DND-41 (cell line): Measurements from ENCODE around the gene TXK.

ENCODE experiments used
- ATAC-seq: fragments of 200-7000 bp; cut with Tn5 transposase; 3 replicates; pipeline ENCODE4 v1.9.1; 2021; ENCODE audit warnings: low read depth; ENCODE audit not compliant: insufficient read depth
- DNase-seq: peaks from one replicate; pipeline ENCODE4 v3.0.0-alpha.2; 2020
- H2AFZ ChIP-seq: 2 replicates; pipeline ENCODE4 v1.6.0; 2012; ENCODE audit warnings: low read depth, low read length
- H3K27ac ChIP-seq: 2 replicates; pipeline ENCODE4 v1.5.1; 2012; ENCODE audit warnings: low read length, inconsistent platforms
- H3K27me3 ChIP-seq: fragments of 200-600 bp; sonication (generic); 2 replicates; pipeline ENCODE4 v1.6.0; 2012; ENCODE audit warnings: low read length, mild to moderate bottlenecking, inconsistent platforms; ENCODE audit not compliant: insufficient read depth, poor library complexity
- H3K36me3 ChIP-seq: 2 replicates; pipeline ENCODE4 v1.5.1; 2012; ENCODE audit warnings: low read length, inconsistent platforms; ENCODE audit not compliant: insufficient read depth
- H3K4me1 ChIP-seq: 2 replicates; pipeline ENCODE4 v1.5.1; 2012; ENCODE audit warnings: mild to moderate bottlenecking, low read length; ENCODE audit not compliant: insufficient read depth
- H3K4me2 ChIP-seq: 2 replicates; pipeline ENCODE4 v1.6.0; 2012; ENCODE audit warnings: mild to moderate bottlenecking, moderate library complexity, low read length, inconsistent platforms; ENCODE audit not compliant: insufficient read depth
- H3K4me3 ChIP-seq, 2 experiments: fragments of 200-600 bp in 1 of 2; shearing (Covaris generic) in 1 of 2; 2 replicates each; pipeline ENCODE4 v1.5.1; 2012 to 2016; ENCODE audit warnings: inconsistent platforms in 2 of 2, low read length in 2 of 2, mild to moderate bottlenecking in 2 of 2, low read depth in 1 of 2, moderate library complexity in 1 of 2
- H3K79me2 ChIP-seq: 2 replicates; pipeline ENCODE4 v1.6.0; 2012; ENCODE audit warnings: low read length, inconsistent platforms; ENCODE audit not compliant: insufficient read depth
- H3K9ac ChIP-seq: 2 replicates; pipeline ENCODE4 v1.6.0; 2012; ENCODE audit warnings: low read depth, mild to moderate bottlenecking, inconsistent platforms, low read length, moderate library complexity
- H3K9me3 ChIP-seq: 2 replicates; pipeline ENCODE4 v1.5.1; 2012; ENCODE audit warnings: low read length, moderate library complexity, mild to moderate bottlenecking, inconsistent platforms; ENCODE audit not compliant: insufficient read depth, severe bottlenecking
- H4K20me1 ChIP-seq: 2 replicates; pipeline ENCODE4 v1.6.0; 2012; ENCODE audit warnings: low read length; ENCODE audit not compliant: insufficient read depth
- EZH2 ChIP-seq: IDR thresholded peaks from 3 replicates; pipeline ENCODE4 v1.6.1; 2012; ENCODE audit warnings: borderline replicate concordance, low read depth, mild to moderate bottlenecking, moderate library complexity, low read length, inconsistent platforms; ENCODE audit not compliant: severe bottlenecking
- TF ChIP-seq, protein P1 (sequence below): IDR thresholded peaks from 2 replicates; pipeline ENCODE4 v1.5.1; 2012; ENCODE audit warnings: borderline replicate concordance, low read length, moderate library complexity, mild to moderate bottlenecking; ENCODE audit not compliant: poor library complexity, severe bottlenecking; ENCODE audit errors: extremely low read depth

Gene TXK

DNA sequence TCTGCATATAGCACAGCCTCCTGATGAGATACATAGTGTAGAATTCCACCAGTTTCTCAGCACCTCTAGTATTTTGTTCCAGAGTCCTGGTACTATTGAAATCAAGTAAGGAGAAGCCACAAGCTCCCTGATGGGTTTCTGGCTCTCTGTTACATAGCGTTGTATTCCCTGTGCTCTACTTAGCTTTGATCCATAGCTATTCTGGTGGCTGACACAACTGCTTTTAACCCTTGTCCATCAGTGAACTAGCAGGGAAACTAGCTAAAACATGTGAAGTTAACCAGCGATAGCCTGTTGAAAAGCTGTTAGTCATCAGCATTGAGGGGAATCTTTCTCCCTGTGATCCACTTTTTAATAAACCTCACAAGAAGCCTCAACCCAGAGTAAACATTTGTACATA is 90.5 kb downstream of the TXK start:
- no peaks in the 10 kb centered on the region for H3K36me3 ChIP-seq
- ATAC-seq (no peak), DNase-seq (no peak)
- no peak overlapping the region for H3K4me3 ChIP-seq
- H2AFZ ChIP-seq: no peak overlapping the region
- H3K27me3 ChIP-seq: peaks cover 12% of the 10 kb centered on the region
- TF ChIP-seq, protein P1, sequence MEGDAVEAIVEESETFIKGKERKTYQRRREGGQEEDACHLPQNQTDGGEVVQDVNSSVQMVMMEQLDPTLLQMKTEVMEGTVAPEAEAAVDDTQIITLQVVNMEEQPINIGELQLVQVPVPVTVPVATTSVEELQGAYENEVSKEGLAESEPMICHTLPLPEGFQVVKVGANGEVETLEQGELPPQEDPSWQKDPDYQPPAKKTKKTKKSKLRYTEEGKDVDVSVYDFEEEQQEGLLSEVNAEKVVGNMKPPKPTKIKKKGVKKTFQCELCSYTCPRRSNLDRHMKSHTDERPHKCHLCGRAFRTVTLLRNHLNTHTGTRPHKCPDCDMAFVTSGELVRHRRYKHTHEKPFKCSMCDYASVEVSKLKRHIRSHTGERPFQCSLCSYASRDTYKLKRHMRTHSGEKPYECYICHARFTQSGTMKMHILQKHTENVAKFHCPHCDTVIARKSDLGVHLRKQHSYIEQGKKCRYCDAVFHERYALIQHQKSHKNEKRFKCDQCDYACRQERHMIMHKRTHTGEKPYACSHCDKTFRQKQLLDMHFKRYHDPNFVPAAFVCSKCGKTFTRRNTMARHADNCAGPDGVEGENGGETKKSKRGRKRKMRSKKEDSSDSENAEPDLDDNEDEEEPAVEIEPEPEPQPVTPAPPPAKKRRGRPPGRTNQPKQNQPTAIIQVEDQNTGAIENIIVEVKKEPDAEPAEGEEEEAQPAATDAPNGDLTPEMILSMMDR: no peak
- TF ChIP-seq EZH2: no peak
- H3K79me2 ChIP-seq: no peaks in the 10 kb centered on the region
- no peak overlapping the region for H3K9ac ChIP-seq
- H3K9me3 ChIP-seq: no peaks in the 10 kb centered on the region
- H4K20me1 ChIP-seq: no peaks in the 10 kb centered on the region
- peaks cover 11% of the 10 kb centered on the region for H3K4me1 ChIP-seq
- no peak overlapping the region for H3K4me2 ChIP-seq
- H3K27ac ChIP-seq: no peak overlapping the region

DNA sequence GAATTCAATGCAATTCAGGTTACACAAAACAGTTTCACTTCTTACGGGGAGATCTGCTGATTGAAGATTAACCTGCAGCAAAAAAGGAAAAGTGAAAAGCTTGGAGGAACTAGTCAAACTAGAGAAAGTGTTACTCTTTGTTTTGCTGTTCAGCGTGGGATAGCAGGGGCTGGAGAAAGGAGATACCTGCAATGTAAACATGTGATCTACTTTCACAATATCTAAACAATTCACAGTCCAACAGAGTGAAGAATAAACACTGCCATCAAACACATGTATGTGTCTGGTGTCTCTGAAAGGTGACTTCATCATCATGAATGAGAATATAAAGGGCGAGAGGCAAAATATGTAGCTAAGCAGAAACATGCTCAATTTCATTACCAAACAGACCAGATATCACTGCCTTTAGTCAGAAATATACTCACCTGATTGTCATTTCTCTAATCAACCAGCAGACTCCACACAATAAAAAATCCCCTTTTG is 91.0 kb downstream of the TXK start:
- Histone ChIP-seq H3K27ac (no peak overlapping the region), H3K4me2 (no peak overlapping the region), H3K9ac (no peak overlapping the region), H3K36me3 (no peaks in the 10 kb centered on the region), H3K9me3 (no peaks in the 10 kb centered on the region), H3K27me3 (peaks cover 12% of the 10 kb centered on the region), H2AFZ (no peak overlapping the region), H4K20me1 (no peaks in the 10 kb centered on the region), H3K4me1 (peaks cover 11% of the 10 kb centered on the region), H3K79me2 (no peaks in the 10 kb centered on the region), H3K4me3 (no peak overlapping the region)
- ATAC-seq: no peak
- TF ChIP-seq, protein P1: no peak
- TF ChIP-seq EZH2: no peak
- DNase-seq: no peak

DNA sequence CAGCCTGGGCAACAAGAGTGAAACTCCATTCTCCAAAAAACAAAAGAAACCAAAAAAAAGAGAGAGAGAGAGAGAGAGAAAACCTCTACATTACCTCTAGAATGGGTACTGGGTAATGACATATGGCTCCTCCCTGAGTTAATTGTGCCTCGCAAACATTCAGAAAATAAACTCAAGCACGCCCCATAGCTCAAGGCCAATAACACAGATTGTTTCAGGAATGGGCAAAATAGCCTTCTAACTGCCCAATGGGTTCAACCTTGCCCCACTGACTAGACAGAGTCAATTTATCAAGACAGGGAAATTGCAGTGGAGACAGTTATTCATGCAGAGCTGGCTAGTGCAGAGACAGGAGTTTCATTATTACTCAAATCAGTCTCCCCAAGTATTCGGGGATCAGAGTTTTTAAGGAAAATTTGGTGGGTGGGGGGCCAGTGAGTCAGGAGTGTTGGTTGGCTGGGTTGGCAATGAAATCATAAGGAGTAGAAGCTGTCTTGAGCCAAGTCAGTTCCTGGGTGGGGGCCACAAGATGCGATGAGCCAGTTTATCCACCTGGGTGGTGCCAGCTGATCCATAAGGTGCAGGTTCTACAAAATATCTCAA is 92.4 kb downstream of the TXK start:
- ATAC-seq (no peak), DNase-seq (no peak)
- Histone ChIP-seq H4K20me1 (no peaks in the 10 kb centered on the region), H3K27ac (no peak overlapping the region), H3K79me2 (no peaks in the 10 kb centered on the region), H3K27me3 (peaks cover 10% of the 10 kb centered on the region), H3K4me2 (no peak overlapping the region), H3K4me3 (no peak overlapping the region), H3K9ac (no peak overlapping the region), H2AFZ (no peak overlapping the region), H3K9me3 (no peaks in the 10 kb centered on the region), H3K4me1 (no peaks in the 10 kb centered on the region), H3K36me3 (no peaks in the 10 kb centered on the region)
- TF ChIP-seq, protein P1: no peak
- TF ChIP-seq EZH2: no peak
